Heart left ventricle (tissue), 13 donors: ENCODE results near the gene ANKH.
"Not testable (repeated sequence)": the region's sequence is repeated elsewhere in the genome, so short reads cannot be mapped to it uniquely, and the experiment has no call there.

ENCODE experiments used
- POLR2A ChIP-seq, 2 donors: fragments of 450-650 bp; IDR thresholded peaks; one replicate each; pipeline ENCODE4 v1.6.1; 2017; ENCODE audit warnings: antibody characterized with exemption in 2 of 2, mild to moderate bottlenecking in 2 of 2, moderate library complexity in 2 of 2
- TF ChIP-seq, protein P1 (sequence below), 12 donors: fragments of 200-600 bp; sonication (generic) in 4 of 12; IDR thresholded peaks; one replicate each; pipeline versions ENCODE4 v1.5.0 to v1.8.0; 2018 to 2022; ENCODE audit warnings: antibody characterized with exemption in 12 of 12, mild to moderate bottlenecking in 5 of 12
- donor health status: ischemic (EF 13 %, LVEDD 7.1; RV severe dilation, severe dysfunction).
- donor health status: DM: no; HTN: yes; CAD: no.
- donor health status: DM: no; HTN: no; CAD: no.
- donor health status: ischemic (EF 25% LVEDD 6.9; RV normal size, moderate dysfunction).
- donor health status: ischemic (EF 25% LVEDD 5.7; RV mildly dilated, moderate dysfunction).
- donor health status: ischemic (EF 35%, LVEDD 5.7; RV mildly dilated, moderate dysfunction).
- donor health status: nonischemic (EF 11% LVEDD 7.7; RV severe dilation, severe dysfunction).
- donor health status: DM: yes; HTN: yes; CAD: no.
- donor health status: PGD.
- donor health status: ischemic (EF 29% LVEDD 5.4; RV normal size, mild dysfunction).
- donor health status: nonischemic (EF 23%, LVEDD 6.1; RV moderate dilation, normal function).

DNA sequence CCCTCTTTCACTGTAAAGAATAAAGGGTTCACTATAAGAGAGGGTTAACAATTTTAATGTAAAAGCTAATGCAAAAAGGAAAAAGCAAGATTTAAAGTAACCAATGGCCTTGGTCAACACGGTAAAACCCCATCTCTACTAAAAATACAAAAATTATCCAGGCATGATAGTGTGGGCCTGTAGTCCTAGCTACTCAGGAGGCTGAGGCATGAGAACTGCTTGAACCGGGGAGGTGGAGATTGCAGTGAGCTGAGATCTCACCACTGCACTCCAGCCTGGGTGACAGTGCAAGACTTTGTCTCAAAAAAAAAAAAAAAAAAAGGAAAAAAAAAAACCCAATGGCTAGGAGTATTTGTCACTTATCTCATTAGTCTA is 53.8 kb downstream of the ANKH start:
- TF ChIP-seq POLR2A (IDR thresholded peaks at IDR 0.05) = not testable (repeated sequence)
- TF ChIP-seq, protein P1, sequence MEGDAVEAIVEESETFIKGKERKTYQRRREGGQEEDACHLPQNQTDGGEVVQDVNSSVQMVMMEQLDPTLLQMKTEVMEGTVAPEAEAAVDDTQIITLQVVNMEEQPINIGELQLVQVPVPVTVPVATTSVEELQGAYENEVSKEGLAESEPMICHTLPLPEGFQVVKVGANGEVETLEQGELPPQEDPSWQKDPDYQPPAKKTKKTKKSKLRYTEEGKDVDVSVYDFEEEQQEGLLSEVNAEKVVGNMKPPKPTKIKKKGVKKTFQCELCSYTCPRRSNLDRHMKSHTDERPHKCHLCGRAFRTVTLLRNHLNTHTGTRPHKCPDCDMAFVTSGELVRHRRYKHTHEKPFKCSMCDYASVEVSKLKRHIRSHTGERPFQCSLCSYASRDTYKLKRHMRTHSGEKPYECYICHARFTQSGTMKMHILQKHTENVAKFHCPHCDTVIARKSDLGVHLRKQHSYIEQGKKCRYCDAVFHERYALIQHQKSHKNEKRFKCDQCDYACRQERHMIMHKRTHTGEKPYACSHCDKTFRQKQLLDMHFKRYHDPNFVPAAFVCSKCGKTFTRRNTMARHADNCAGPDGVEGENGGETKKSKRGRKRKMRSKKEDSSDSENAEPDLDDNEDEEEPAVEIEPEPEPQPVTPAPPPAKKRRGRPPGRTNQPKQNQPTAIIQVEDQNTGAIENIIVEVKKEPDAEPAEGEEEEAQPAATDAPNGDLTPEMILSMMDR (IDR thresholded peaks at IDR 0.05) = not testable (repeated sequence)
